22Rv1 (cell line): ENCODE measurements around the gene DPH7.

Experiments
- H3K27ac ChIP-seq: fragments of 450-650 bp; 2 replicates; pipeline ENCODE4 v1.5.1; 2017
- CTCF ChIP-seq: fragments of 450-650 bp; IDR thresholded peaks from 2 replicates; pipeline ENCODE4 v1.5.1; 2017; ENCODE audit warnings: mild to moderate bottlenecking
- ZFX ChIP-seq: fragments of 450-650 bp; IDR thresholded peaks from 2 replicates; pipeline ENCODE4 v1.6.1; 2017; ENCODE audit warnings: antibody characterized with exemption, borderline replicate concordance

DPH7 gene

GRCh38 chr9:137618105-137619067 is 39.7 kb upstream of the DPH7 start, which contains the start of gene EHMT1:
EHMT1 (plus strand) TSS chr9:137619005; CDS start chr9:137619029, 24 bp downstream.
- TF ChIP-seq ZFX: no peak
- peak; percentile 31 for TF ChIP-seq CTCF
- H3K27ac ChIP-seq: peak within 1 kb of the TSS; percentile 100

GRCh38 chr9:137615387-137615871 is 36.7 kb upstream of the DPH7 start:
- no peak for TF ChIP-seq CTCF
- no peak for TF ChIP-seq ZFX
- H3K27ac ChIP-seq: peak overlapping the region; percentile 100

GRCh38 chr9:137614631-137615386 is 36.1 kb upstream of the DPH7 start:
- peak; percentile 62 for TF ChIP-seq CTCF
- no peak for TF ChIP-seq ZFX
- H3K27ac ChIP-seq: peak overlapping the region; percentile 100

GRCh38 chr9:137613738-137614523 is 35.2 kb upstream of the DPH7 start:
- no peak for TF ChIP-seq CTCF
- TF ChIP-seq ZFX: no peak
- H3K27ac ChIP-seq: peak overlapping the region; percentile 100

GRCh38 chr9:137613259-137613658 is 34.5 kb upstream of the DPH7 start:
- peak overlapping the region; percentile 100 for H3K27ac ChIP-seq
- TF ChIP-seq CTCF (no peak), ZFX (no peak)

- TF ChIP-seq ZFX (no peak), CTCF (no peak)
- peak overlapping the region; percentile 100 for H3K27ac ChIP-seq
Observed at GRCh38 chr9:137612741-137613142, 34.0 kb upstream of the DPH7 start.
